A549 (cell line): ENCODE measurements around the gene CYP21A2.
"Not testable (repeated sequence)": the region's sequence is repeated elsewhere in the genome, so short reads cannot be mapped to it uniquely, and the experiment has no call there.

Source experiments
- CTCF ChIP-seq: fragments of >200 bp; sonication (Bioruptor Twin); formaldehyde crosslinking; IDR thresholded peaks from 3 replicates; pipeline ENCODE4 v1.5.1; 2016
- POLR2A ChIP-seq: IDR thresholded peaks from 2 replicates; pipeline ENCODE4 v1.6.1; 2012; ENCODE audit warnings: mild to moderate bottlenecking, low read length

- TF ChIP-seq CTCF, POLR2A: not testable (repeated sequence)
These were observed 33.8 kb upstream of the CYP21A2 start for GRCh38 chr6:32004393-32004792.
